Panc1 (cell line): Measurements from ENCODE around the gene RAB40B. TPM values are rescaled to one million over a fixed set of nuclear protein-coding genes. Genes with fewer than 3 reads are reported as not detected.

Source experiments
- ATAC-seq: fragments of 200-7000 bp; cut with Tn5 transposase; 2 replicates; pipeline ENCODE4 v1.9.1; 2020; ENCODE audit warnings: mild to moderate bottlenecking, moderate library complexity
- BruUV-seq: library from RNA; stranded (reverse); fragments of 400-500 nt; replicated peaks from 2 replicates; lab custom pipeline; 2021; lab: Mats Ljungman, UMichigan
- CTCF ChIA-PET: fragments of 300-600 bp; sonication (Branson Sonifier 250); formaldehyde crosslinking; loops from one replicate; lab custom pipeline; 2022; ENCODE audit warnings: antibody characterized with exemption; lab: Charles Lee
- POLR2A ChIA-PET: fragments of 300-600 bp; sonication (Branson Sonifier 250); formaldehyde crosslinking; loops from one replicate; lab custom pipeline; 2022; ENCODE audit warnings: antibody characterized with exemption; lab: Charles Lee
- DNase-seq: peaks from one replicate; pipeline ENCODE4 v3.0.0-alpha.2; 2010; ENCODE audit warnings: low read depth, low spot score
- H3K27ac ChIP-seq: 2 replicates; pipeline ENCODE4 v1.5.1; 2011; ENCODE audit warnings: mild to moderate bottlenecking, low read length, inconsistent platforms
- H3K27me3 ChIP-seq: fragments of 200-500 bp; sonication (Bioruptor generic); 2 replicates; pipeline ENCODE4 v1.6.0; 2014; ENCODE audit warnings: low read length, inconsistent platforms; ENCODE audit not compliant: control insufficient read depth, insufficient read depth
- H3K36me3 ChIP-seq: fragments of 200-500 bp; sonication (Bioruptor generic); 2 replicates; pipeline ENCODE4 v1.5.1; 2014; ENCODE audit warnings: inconsistent platforms, mild to moderate bottlenecking, low read length, moderate library complexity; ENCODE audit not compliant: control insufficient read depth, insufficient read depth
- H3K4me1 ChIP-seq: 2 replicates; pipeline ENCODE4 v1.5.1; 2011; ENCODE audit warnings: inconsistent platforms, mild to moderate bottlenecking, low read length, moderate library complexity; ENCODE audit not compliant: control insufficient read depth, insufficient read depth
- H3K4me3 ChIP-seq, 2 experiments: 2 replicates each; pipeline ENCODE4 v1.5.1; 2011 to 2012; ENCODE audit warnings: low read depth in 2 of 2, low read length in 2 of 2, mild to moderate bottlenecking in 2 of 2, inconsistent platforms in 1 of 2, moderate library complexity in 1 of 2
- H3K9me3 ChIP-seq: fragments of 200-500 bp; sonication (Bioruptor generic); 2 replicates; pipeline ENCODE4 v1.5.1; 2014; ENCODE audit warnings: low read depth, mild to moderate bottlenecking, inconsistent platforms, low read length, moderate library complexity; ENCODE audit not compliant: control insufficient read depth, insufficient read depth
- CTCF ChIP-seq: fragments of 450-650 bp; IDR thresholded peaks from 2 replicates; pipeline ENCODE4 v1.5.1; 2017; ENCODE audit warnings: mild to moderate bottlenecking
- POLR2AphosphoS5 ChIP-seq: IDR thresholded peaks from 2 replicates; pipeline ENCODE4 v1.6.1; 2012; ENCODE audit warnings: mild to moderate bottlenecking, low read depth, low read length, moderate library complexity
- REST ChIP-seq, 2 experiments: IDR thresholded peaks; 2 replicates each; pipeline ENCODE4 v1.6.1; 2011 to 2012; ENCODE audit warnings: low read depth in 2 of 2, control low read depth in 1 of 2, low read length in 1 of 2, mild to moderate bottlenecking in 1 of 2, moderate library complexity in 1 of 2; ENCODE audit not compliant: insufficient read depth in 1 of 2
- SIN3A ChIP-seq: IDR thresholded peaks from 2 replicates; pipeline ENCODE4 v1.6.1; 2012; ENCODE audit warnings: low read depth, mild to moderate bottlenecking, low read length, moderate library complexity, borderline replicate concordance; ENCODE audit not compliant: insufficient read depth
- TCF7L2 ChIP-seq: IDR thresholded peaks from 2 replicates; pipeline ENCODE4 v1.6.1; 2011; ENCODE audit warnings: mild to moderate bottlenecking, low read depth, low read length, inconsistent platforms
- in situ Hi-C: cut with HindIII; loops from 2 replicates; pipeline ENCODE4 v1.10.0; 2016; ENCODE audit warnings: low sequenced_read_pairs, low pct_unique_long_range_greater_than_20kb
- intact Hi-C: fragments of 100-400 bp; cut with micrococcal nuclease; formaldehyde crosslinking; loops from one replicate; pipeline ENCODE4 v1.10.0; 2022; ENCODE audit not compliant: unreplicated experiment
- total RNA-seq: library from RNA; stranded (reverse); gene quantifications from one replicate; pipeline ENCODE4 v1.2.1, GENCODE V29; 2021; ENCODE audit not compliant: unreplicated experiment

The RAB40B gene
- total RNA-seq, 1 experiment from 2014 or later, result 7.1 TPM

GRCh38 chr17:82658796-82659452, 39.6 kb downstream of the RAB40B start:
- no peak for TF ChIP-seq TCF7L2
- TF ChIP-seq POLR2AphosphoS5, result no peak
- TF ChIP-seq REST (IDR thresholded peaks at IDR 0.05; ENCODE audit: insufficient read depth in 1 of 2, low read depth in 2 of 2, low read length in 1 of 2), result no peak
- no peak for TF ChIP-seq CTCF
- no peak for TF ChIP-seq SIN3A
- no peaks in the 10 kb centered on the region for H3K27me3 ChIP-seq
- H3K27ac ChIP-seq, result no peak overlapping the region
- CTCF ChIA-PET, result no interaction called here
- H3K36me3 ChIP-seq, result no peaks in the 10 kb centered on the region
- in situ Hi-C loops (no loop called here), intact Hi-C loops (no loop called here)
- H3K4me1 ChIP-seq, result peaks cover 7% of the 10 kb centered on the region
- DNase-seq (no peak), ATAC-seq (no peak)
- no TSS peak for BruUV-seq
- H3K9me3 ChIP-seq, result no peaks in the 10 kb centered on the region
- no peak overlapping the region for H3K4me3 ChIP-seq
- POLR2A ChIA-PET, result no interaction called here

GRCh38 chr17:82658331-82658730, 40.2 kb downstream of the RAB40B start:
- Histone ChIP-seq H3K27ac (no peak overlapping the region), H3K9me3 (no peaks in the 10 kb centered on the region), H3K36me3 (no peaks in the 10 kb centered on the region), H3K27me3 (no peaks in the 10 kb centered on the region), H3K4me1 (peaks cover 7% of the 10 kb centered on the region), H3K4me3 (no peak overlapping the region)
- ChIA-PET POLR2A (interaction anchor here (0.6 kb wide), 1 partner anchor 382 kb away, joined by 10 read pairs; no protein-coding TSS in a partner anchor), CTCF (interaction anchor here (1.4 kb wide), 1 partner anchor 10 kb away, joined by 4 read pairs; no protein-coding TSS in a partner anchor)
- BruUV-seq, result no TSS peak
- intact Hi-C loops, result no loop called here
- ATAC-seq (no peak), DNase-seq (no peak)
- TF ChIP-seq SIN3A (no peak), TCF7L2 (no peak), REST (IDR thresholded peaks at IDR 0.05; ENCODE audit: insufficient read depth in 1 of 2, low read depth in 2 of 2, low read length in 1 of 2) (no peak), POLR2AphosphoS5 (no peak), CTCF (no peak)
- in situ Hi-C loops, result no loop called here
